Suprapubic skin (tissue), 3 donors: ENCODE data around the gene SNAPC2.

Experiments used
- POLR2A ChIP-seq, 2 donors: fragments of 450-650 bp; IDR thresholded peaks; one replicate each; pipeline ENCODE4 v1.6.1; 2017; ENCODE audit warnings: antibody characterized with exemption in 2 of 2, mild to moderate bottlenecking in 2 of 2, moderate library complexity in 2 of 2
- TF ChIP-seq, protein P1 (sequence below), 2 donors: fragments of 200-600 bp in 1 of 2; fragments of 450-650 bp in 1 of 2; sonication (generic) in 1 of 2; IDR thresholded peaks; one replicate each; pipeline ENCODE4 v1.5.1; 2016 to 2019; ENCODE audit warnings: antibody characterized with exemption in 2 of 2, mild to moderate bottlenecking in 1 of 2, moderate library complexity in 1 of 2

DNA sequence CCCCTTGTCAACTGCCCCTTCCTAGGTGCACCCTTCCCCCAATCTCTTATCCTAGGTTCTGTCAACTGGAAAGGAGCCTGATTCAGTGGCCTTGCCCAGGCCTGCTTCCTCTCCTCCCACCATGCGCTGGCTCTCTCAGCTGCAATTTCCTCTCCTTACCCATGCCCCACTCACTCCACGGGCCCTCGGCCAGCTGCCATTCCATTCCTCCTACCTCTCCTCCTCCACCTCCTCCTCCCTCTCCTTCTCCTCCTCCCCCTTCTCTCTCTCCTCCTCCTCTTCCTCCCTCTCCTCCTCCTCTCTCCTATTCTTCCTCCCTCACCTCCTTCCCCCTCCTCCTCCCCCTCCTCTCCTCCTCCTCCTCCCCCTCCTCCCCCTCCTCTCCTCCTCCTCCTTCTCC is 32.9 kb downstream of the SNAPC2 start:
- no peak for TF ChIP-seq POLR2A (IDR thresholded peaks at IDR 0.05)
- TF ChIP-seq, protein P1, sequence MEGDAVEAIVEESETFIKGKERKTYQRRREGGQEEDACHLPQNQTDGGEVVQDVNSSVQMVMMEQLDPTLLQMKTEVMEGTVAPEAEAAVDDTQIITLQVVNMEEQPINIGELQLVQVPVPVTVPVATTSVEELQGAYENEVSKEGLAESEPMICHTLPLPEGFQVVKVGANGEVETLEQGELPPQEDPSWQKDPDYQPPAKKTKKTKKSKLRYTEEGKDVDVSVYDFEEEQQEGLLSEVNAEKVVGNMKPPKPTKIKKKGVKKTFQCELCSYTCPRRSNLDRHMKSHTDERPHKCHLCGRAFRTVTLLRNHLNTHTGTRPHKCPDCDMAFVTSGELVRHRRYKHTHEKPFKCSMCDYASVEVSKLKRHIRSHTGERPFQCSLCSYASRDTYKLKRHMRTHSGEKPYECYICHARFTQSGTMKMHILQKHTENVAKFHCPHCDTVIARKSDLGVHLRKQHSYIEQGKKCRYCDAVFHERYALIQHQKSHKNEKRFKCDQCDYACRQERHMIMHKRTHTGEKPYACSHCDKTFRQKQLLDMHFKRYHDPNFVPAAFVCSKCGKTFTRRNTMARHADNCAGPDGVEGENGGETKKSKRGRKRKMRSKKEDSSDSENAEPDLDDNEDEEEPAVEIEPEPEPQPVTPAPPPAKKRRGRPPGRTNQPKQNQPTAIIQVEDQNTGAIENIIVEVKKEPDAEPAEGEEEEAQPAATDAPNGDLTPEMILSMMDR (IDR thresholded peaks at IDR 0.05) = no peak
